K562 (cell line): ENCODE results near the gene COLQ. TPM values are rescaled to one million over a fixed set of nuclear protein-coding genes. Genes with fewer than 3 reads are reported as not detected.
"Not testable (repeated sequence)": the region's sequence is repeated elsewhere in the genome, so short reads cannot be mapped to it uniquely, and the experiment has no call there.

Experiments used
- ATAC-seq: fragments of 200-7000 bp; cut with Tn5 transposase; 3 replicates; pipeline ENCODE4 v1.9.1; 2020; ENCODE audit warnings: moderate library complexity
- BruUV-seq: library from RNA; stranded (reverse); fragments of 400-500 nt; replicated peaks from 2 replicates; lab custom pipeline; 2021; lab: Mats Ljungman, UMichigan
- CTCF ChIA-PET: fragments of 300-600 bp; formaldehyde crosslinking; extraction: SDS; loops from one replicate; lab custom pipeline; 2021; ENCODE audit warnings: low intra/inter-chr PET ratio; lab: Yijun Ruan, JAX
- POLR2A ChIA-PET: fragments of 300-600, 350-650 bp; sonication (Branson Sonifier 250); formaldehyde crosslinking; extraction: SDS; loops from one replicate; lab custom pipeline; 2021; ENCODE audit warnings: antibody characterized with exemption, inconsistent platforms; lab: Yijun Ruan, JAX
- DNase-seq, 4 experiments: peaks; one replicate each; pipeline versions ENCODE4 v3.0.0 to v3.0.0-alpha.2; 2011 to 2018; ENCODE audit warnings: low spot score in 3 of 4, mixed read lengths in 3 of 4; ENCODE audit errors: extremely low read depth in 1 of 4
- FAIRE-seq: peaks from 2 replicates; lab custom pipeline; 2011; peaks lifted over from hg19 to GRCh38; lab: Jason Lieb, UNC
- H2AFZ ChIP-seq: 2 replicates; pipeline ENCODE4 v1.6.0; 2011; ENCODE audit warnings: low read depth, low read length, control low read depth, inconsistent platforms
- H3K27ac ChIP-seq: fragments of 200-600 bp; 3 replicates; pipeline ENCODE4 v1.8.0; 2011; ENCODE audit warnings: low read depth, mild to moderate bottlenecking, control low read depth, inconsistent platforms, low read length, moderate library complexity, mixed read lengths; ENCODE audit errors: extremely low read depth
- H3K27me3 ChIP-seq, 2 experiments: fragments of 300-600 bp in 1 of 2; 2 replicates in 1 of 2; 3 replicates in 1 of 2; pipeline versions ENCODE4 v1.6.0 to v1.8.0; 2011; ENCODE audit warnings: inconsistent platforms in 2 of 2, low read length in 2 of 2, mild to moderate bottlenecking in 1 of 2, mixed read lengths in 1 of 2, moderate library complexity in 1 of 2; ENCODE audit not compliant: control insufficient read depth in 2 of 2, insufficient read depth in 2 of 2
- H3K36me3 ChIP-seq: fragments of 300-600 bp; 3 replicates; pipeline ENCODE4 v1.8.0; 2011; ENCODE audit warnings: mild to moderate bottlenecking, low read length, inconsistent platforms; ENCODE audit not compliant: control insufficient read depth, insufficient read depth
- H3K4me1 ChIP-seq, 2 experiments: fragments of 200-600 bp in 1 of 2; replicated peaks in 1 of 2; 2 replicates in 1 of 2; 3 replicates in 1 of 2; pipeline versions ENCODE4 v1.5.1 to v1.8.0; 2011; ENCODE audit warnings: inconsistent platforms in 2 of 2, low read length in 2 of 2, mild to moderate bottlenecking in 1 of 2, mixed read lengths in 1 of 2, moderate library complexity in 1 of 2; ENCODE audit not compliant: control insufficient read depth in 2 of 2, insufficient read depth in 2 of 2
- H3K4me2 ChIP-seq: 2 replicates; pipeline ENCODE4 v1.6.1; 2011; ENCODE audit warnings: low read length, control low read depth, inconsistent platforms, mixed read lengths; ENCODE audit not compliant: insufficient read depth
- H3K4me3 ChIP-seq: fragments of 200-600 bp; sonication (generic), shearing (Covaris generic); 2 replicates; pipeline ENCODE4 v1.5.1; 2016; ENCODE audit warnings: control low read depth, inconsistent platforms
- H3K79me2 ChIP-seq: fragments of 200-600 bp; 3 replicates; pipeline ENCODE4 v1.8.0; 2011; ENCODE audit warnings: low read length, inconsistent platforms; ENCODE audit not compliant: control insufficient read depth, insufficient read depth
- H3K9ac ChIP-seq, 2 experiments: 2 replicates each; pipeline versions ENCODE4 v1.6.0 to v1.6.1; 2011; ENCODE audit warnings: low read depth in 2 of 2, low read length in 2 of 2, control low read depth in 1 of 2, inconsistent platforms in 1 of 2, mild to moderate bottlenecking in 1 of 2, mixed read lengths in 1 of 2; ENCODE audit not compliant: insufficient read depth in 1 of 2
- H3K9me1 ChIP-seq: one replicate; pipeline ENCODE4 v1.6.0; 2011; ENCODE audit warnings: inconsistent platforms, mild to moderate bottlenecking, low read length, moderate library complexity; ENCODE audit not compliant: control insufficient read depth, insufficient read depth
- H3K9me3 ChIP-seq: replicated peaks from 2 replicates; pipeline ENCODE4 v1.5.1; 2011; ENCODE audit warnings: low read depth, low read length, inconsistent platforms; ENCODE audit not compliant: control insufficient read depth, insufficient read depth
- H4K20me1 ChIP-seq: replicated peaks from 2 replicates; pipeline ENCODE4 v1.6.1; 2011; ENCODE audit warnings: low read length, inconsistent platforms, mixed read lengths; ENCODE audit not compliant: control insufficient read depth, insufficient read depth
- ATF1 ChIP-seq, 2 experiments: fragments of 450-650 bp in 1 of 2; IDR thresholded peaks; 2 replicates each; pipeline ENCODE4 v1.6.1; 2016; ENCODE audit warnings: missing compliant biosample characterization in 1 of 2, missing genetic modification characterization in 1 of 2
- PCBP2 ChIP-seq: fragments of 200-400 bp; formaldehyde crosslinking; IDR thresholded peaks from 2 replicates; pipeline ENCODE4 v1.6.1; 2018; ENCODE audit warnings: low read length, low read depth, mild to moderate bottlenecking, moderate library complexity; ENCODE audit not compliant: poor library complexity, severe bottlenecking
- PKNOX1 ChIP-seq: fragments of 450-650 bp; IDR thresholded peaks from 2 replicates; pipeline ENCODE4 v1.6.1; 2016
- ZNF431 ChIP-seq: sonication (generic); formaldehyde crosslinking; IDR thresholded peaks from 2 replicates; pipeline ENCODE4 v1.8.0; 2022; ENCODE audit warnings: mild to moderate bottlenecking, missing genetic modification reagents
- WGBS: fragments of 100-300 bp; shearing (Covaris generic); methylation state at CpG from one replicate; pipeline ENCODE4 v1.1.6; 2016; ENCODE audit warnings: low coverage, mixed read lengths; ENCODE audit not compliant: insufficient coverage; ENCODE audit errors: missing lambda C conversion rate; 5-methylcytosine and 5-hydroxymethylcytosine counted together
- in situ Hi-C: fragments of 300-500 bp; cut with MboI; formaldehyde crosslinking; loops from 4 replicates; pipeline ENCODE4 v1.15.0; 2018; ENCODE audit warnings: inconsistent platforms, mixed read lengths
- intact Hi-C: fragments of 100-400 bp; cut with micrococcal nuclease; formaldehyde crosslinking; loops from 2 replicates; pipeline ENCODE4 v1.14.2; 2022
- polyA plus RNA-seq, 8 experiments: library from polyadenylated mRNA; depleted of rRNA in 4 of 8; stranded (reverse) in 5 of 8; unstranded in 3 of 8; fragments of >200 nt; fragmentation: Nextera tagmentation in 2 of 8; fragmentation: Illumina TruSeq in 1 of 8; extraction: Ambion mirVana in 2 of 8; extraction: Trizol in 1 of 8; gene quantifications; 2 replicates each; pipeline versions ENCODE4 v1.2.1 to v1.2.3, GENCODE V29; 2011 to 2014; ENCODE audit warnings: inconsistent platforms in 1 of 8, missing spikeins in 1 of 8
- total RNA-seq, 7 experiments: library from RNA; depleted of rRNA in 6 of 7; stranded (reverse); fragments of >200 nt in 6 of 7; fragmentation: Illumina TruSeq in 2 of 7; extraction: Trizol in 2 of 7; gene quantifications; 2 replicates each; pipeline versions ENCODE4 v1.2.1 to v1.2.3, GENCODE V29; 2011 to 2021; ENCODE audit warnings: low replicate concordance in 1 of 7
- TF ChIP-seq, protein P1 (sequence below): fragments of 200-800 bp; sonication (Bioruptor generic); IDR thresholded peaks from 2 replicates; pipeline ENCODE4 v1.6.1; 2017; ENCODE audit warnings: missing genetic modification characterization, missing compliant biosample characterization

Gene COLQ
- total and polyA plus RNA-seq, 9 of the 15 experiments (the other 6 are each of a cell fraction or from before 2014, with no cell fraction given), result 0.04 to 0.36 (median 0.27) TPM; not detected in 4

DNA sequence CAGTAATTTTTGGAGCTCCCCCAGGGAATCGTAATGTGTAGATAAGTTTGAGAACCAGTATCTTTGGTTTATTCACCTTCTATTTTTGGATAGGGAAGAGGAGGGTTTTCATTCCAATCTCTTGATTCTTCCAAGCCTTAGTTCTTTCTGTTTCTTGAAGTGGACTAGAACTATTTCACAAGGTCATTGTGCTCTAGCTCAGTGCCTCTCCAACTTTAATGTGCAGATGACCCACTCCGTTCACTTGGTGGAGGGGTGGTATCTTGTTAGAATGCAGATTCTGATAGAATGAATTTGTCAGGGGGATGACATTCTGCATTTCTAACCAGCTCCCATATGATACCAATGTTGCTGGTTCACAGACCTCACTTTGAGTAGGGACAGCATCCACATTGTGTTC is 35.5 kb downstream of the COLQ start:
- TF ChIP-seq ATF1 (CRISPR knock-in tag; IDR thresholded peaks at IDR 0.05) (no peak), ATF1 (tag; IDR thresholded peaks at IDR 0.05) (no peak), PCBP2 (no peak), PKNOX1 (no peak), ZNF431 (no peak)
- TF ChIP-seq, protein P1, sequence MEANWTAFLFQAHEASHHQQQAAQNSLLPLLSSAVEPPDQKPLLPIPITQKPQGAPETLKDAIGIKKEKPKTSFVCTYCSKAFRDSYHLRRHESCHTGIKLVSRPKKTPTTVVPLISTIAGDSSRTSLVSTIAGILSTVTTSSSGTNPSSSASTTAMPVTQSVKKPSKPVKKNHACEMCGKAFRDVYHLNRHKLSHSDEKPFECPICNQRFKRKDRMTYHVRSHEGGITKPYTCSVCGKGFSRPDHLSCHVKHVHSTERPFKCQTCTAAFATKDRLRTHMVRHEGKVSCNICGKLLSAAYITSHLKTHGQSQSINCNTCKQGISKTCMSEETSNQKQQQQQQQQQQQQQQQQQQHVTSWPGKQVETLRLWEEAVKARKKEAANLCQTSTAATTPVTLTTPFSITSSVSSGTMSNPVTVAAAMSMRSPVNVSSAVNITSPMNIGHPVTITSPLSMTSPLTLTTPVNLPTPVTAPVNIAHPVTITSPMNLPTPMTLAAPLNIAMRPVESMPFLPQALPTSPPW (CRISPR knock-in tag), result no peak
- no TSS peak for BruUV-seq
- FAIRE-seq (no peak), DNase-seq (no peak), ATAC-seq (no peak)
- no peaks in the 10 kb centered on the region for H3K36me3 ChIP-seq
- no peak overlapping the region for H2AFZ ChIP-seq
- WGBS, result 3% methylated on average over 2 of the region's 2 CpGs
- H3K4me1 ChIP-seq, result no peaks in the 10 kb centered on the region
- no peaks in the 10 kb centered on the region for H3K79me2 ChIP-seq
- no peaks in the 10 kb centered on the region for H3K9me3 ChIP-seq
- H3K9me1 ChIP-seq, result no peaks in the 10 kb centered on the region
- no peak overlapping the region for H3K9ac ChIP-seq
- no peak overlapping the region for H3K27ac ChIP-seq
- H3K4me2 ChIP-seq, result no peak overlapping the region
- no peak overlapping the region for H3K4me3 ChIP-seq
- intact Hi-C loops, result no loop called here
- in situ Hi-C loops, result no loop called here
- H4K20me1 ChIP-seq, result no peaks in the 10 kb centered on the region
- ChIA-PET POLR2A (no interaction called here), CTCF (no interaction called here)
- H3K27me3 ChIP-seq, result peaks cover 18 to 35% of the 10 kb centered on the region in 2 experiments

GRCh38 chr3:15484551-15484950 is 37.0 kb downstream of the COLQ start:
- BruUV-seq, H4K20me1 ChIP-seq, intact Hi-C loops, H3K4me1 ChIP-seq, CTCF ChIA-PET, H3K9me3 ChIP-seq, FAIRE-seq, in situ Hi-C loops, DNase-seq, H3K4me3 ChIP-seq, ATAC-seq, H3K4me2 ChIP-seq, H3K36me3 ChIP-seq, H2AFZ ChIP-seq, H3K9ac ChIP-seq, H3K79me2 ChIP-seq, H3K27ac ChIP-seq, H3K9me1 ChIP-seq: not testable (repeated sequence)
- POLR2A ChIA-PET, result interaction anchor here (0.8 kb wide), 1 partner anchor 8 kb away, joined by 3 read pairs; no protein-coding TSS in a partner anchor
- H3K27me3 ChIP-seq, result peaks cover 7 to 29% of the 10 kb centered on the region in 2 experiments; a peak in 4 of 5 replicates
- WGBS, result 0% methylated on average over 5 of the region's 6 CpGs
